Ishikawa (cell line): Measurements from ENCODE around the gene SCCPDH.

Source experiments
- CEBPB ChIP-seq: IDR thresholded peaks from 2 replicates; pipeline ENCODE4 v1.6.1; 2012
- CREB1 ChIP-seq: IDR thresholded peaks from 2 replicates; pipeline ENCODE4 v1.6.1; 2012; ENCODE audit warnings: low read depth
- EGR1 ChIP-seq: IDR thresholded peaks from 2 replicates; pipeline ENCODE4 v1.6.1; 2012
- EP300 ChIP-seq: IDR thresholded peaks from 2 replicates; pipeline ENCODE4 v1.6.1; 2012; ENCODE audit warnings: borderline replicate concordance
- FOXM1 ChIP-seq: IDR thresholded peaks from 2 replicates; pipeline ENCODE4 v1.6.1; 2012; ENCODE audit warnings: low read depth, borderline replicate concordance
- NFIC ChIP-seq: IDR thresholded peaks from 2 replicates; pipeline ENCODE4 v1.6.1; 2012
- RAD21 ChIP-seq: IDR thresholded peaks from 2 replicates; pipeline ENCODE4 v1.6.1; 2012; ENCODE audit warnings: low read depth
- TAF1 ChIP-seq: IDR thresholded peaks from 2 replicates; pipeline ENCODE4 v1.6.1; 2012; ENCODE audit warnings: low read depth, mild to moderate bottlenecking
- TCF12 ChIP-seq: IDR thresholded peaks from 2 replicates; pipeline ENCODE4 v1.6.1; 2012; ENCODE audit warnings: low read depth
- TEAD4 ChIP-seq: IDR thresholded peaks from 2 replicates; pipeline ENCODE4 v1.6.1; 2012
- YY1 ChIP-seq: IDR thresholded peaks from 2 replicates; pipeline ENCODE4 v1.6.1; 2012; ENCODE audit warnings: low read depth
- ZBTB7A ChIP-seq: IDR thresholded peaks from 2 replicates; pipeline ENCODE4 v1.6.1; 2012; ENCODE audit warnings: low read depth
- TF ChIP-seq, protein P1 (sequence below): IDR thresholded peaks from 2 replicates; pipeline ENCODE4 v1.6.1; 2012
- TF ChIP-seq, protein P2 (sequence below): IDR thresholded peaks from 2 replicates; pipeline ENCODE4 v1.6.1; 2012
- TF ChIP-seq, protein P3 (sequence below): IDR thresholded peaks from 2 replicates; pipeline ENCODE4 v1.6.1; 2012; ENCODE audit warnings: low read depth, mild to moderate bottlenecking

SCCPDH gene

DNA sequence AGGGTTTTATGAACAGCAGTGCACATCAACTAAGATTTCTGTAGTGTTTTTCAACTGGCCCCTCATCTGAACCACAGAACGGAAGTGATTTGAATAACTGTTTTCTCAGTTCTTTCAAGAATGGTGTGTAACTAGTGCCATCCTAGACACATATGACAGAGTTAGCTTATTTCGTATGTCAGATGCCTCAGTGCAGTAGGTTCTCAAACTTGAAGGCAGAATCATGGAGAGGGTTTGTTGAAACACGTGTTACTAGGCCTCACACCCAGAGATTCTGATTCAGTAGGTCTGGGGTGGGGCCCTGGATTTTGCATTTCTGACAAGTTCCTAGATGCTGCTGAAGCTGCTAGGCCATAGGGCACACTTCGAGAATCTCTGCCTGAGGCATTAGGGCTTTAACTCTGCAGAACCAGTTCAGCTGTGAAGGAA lies 49.0 kb downstream of the SCCPDH start:
- no peak for TF ChIP-seq FOXM1
- no peak for TF ChIP-seq EGR1
- TF ChIP-seq TEAD4: no peak
- TF ChIP-seq, protein P1, sequence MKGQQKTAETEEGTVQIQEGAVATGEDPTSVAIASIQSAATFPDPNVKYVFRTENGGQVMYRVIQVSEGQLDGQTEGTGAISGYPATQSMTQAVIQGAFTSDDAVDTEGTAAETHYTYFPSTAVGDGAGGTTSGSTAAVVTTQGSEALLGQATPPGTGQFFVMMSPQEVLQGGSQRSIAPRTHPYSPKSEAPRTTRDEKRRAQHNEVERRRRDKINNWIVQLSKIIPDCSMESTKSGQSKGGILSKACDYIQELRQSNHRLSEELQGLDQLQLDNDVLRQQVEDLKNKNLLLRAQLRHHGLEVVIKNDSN: no peak
- no peak for TF ChIP-seq RAD21
- no peak for TF ChIP-seq NFIC
- no peak for TF ChIP-seq YY1
- TF ChIP-seq, protein P2, sequence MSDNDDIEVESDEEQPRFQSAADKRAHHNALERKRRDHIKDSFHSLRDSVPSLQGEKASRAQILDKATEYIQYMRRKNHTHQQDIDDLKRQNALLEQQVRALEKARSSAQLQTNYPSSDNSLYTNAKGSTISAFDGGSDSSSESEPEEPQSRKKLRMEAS: no peak
- TF ChIP-seq TCF12: no peak
- no peak for TF ChIP-seq CREB1
- TF ChIP-seq TAF1: no peak
- no peak for TF ChIP-seq CEBPB

DNA sequence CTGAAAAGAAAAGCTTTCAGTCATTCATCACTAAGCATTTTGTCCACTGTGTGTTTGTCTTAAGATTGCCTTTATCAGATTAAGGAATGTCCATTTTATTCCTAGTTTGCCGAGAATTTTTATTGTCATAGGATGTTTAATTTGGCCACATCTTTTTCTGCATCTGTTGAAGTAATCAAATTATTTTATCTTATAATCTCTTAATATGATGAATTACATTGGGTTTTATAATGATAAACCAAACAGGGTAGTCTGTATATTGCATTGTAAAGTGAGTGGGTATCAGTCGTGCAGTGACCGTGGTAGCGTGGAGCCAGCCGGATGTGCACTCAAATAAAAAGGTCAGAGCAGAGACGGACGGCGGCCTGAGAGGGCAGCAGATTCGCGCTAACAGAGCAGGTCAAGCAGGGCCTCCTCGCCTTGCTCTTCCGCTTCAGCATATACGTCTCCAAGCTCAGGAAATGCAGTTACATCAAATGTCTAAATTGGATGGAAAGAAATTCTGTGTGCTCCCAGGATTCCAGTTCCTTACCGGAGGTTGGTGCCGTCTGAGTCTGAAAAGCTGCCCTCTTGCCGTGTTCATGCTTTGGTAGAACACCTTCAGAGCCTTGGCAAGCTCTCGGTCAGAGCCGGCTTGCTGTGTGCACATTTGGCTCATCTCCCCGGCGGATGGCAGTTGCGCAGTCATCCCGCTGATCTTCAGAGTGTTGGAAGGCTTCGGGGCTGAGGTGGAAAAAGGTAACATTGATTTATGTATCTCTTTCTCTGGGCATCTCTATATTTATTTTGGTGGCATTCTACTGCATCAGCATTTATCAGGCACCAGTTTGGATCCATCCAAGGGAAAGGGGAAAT lies 51.5 kb downstream of the SCCPDH start:
- TF ChIP-seq CEBPB: no peak
- no peak for TF ChIP-seq YY1

- TF ChIP-seq CREB1 (no peak), CEBPB (no peak)
Observed at GRCh38 chr1:246776923-246777322, 52.7 kb downstream of the SCCPDH start.

- no peak for TF ChIP-seq YY1
Observed at GRCh38 chr1:246778663-246779062, 54.5 kb downstream of the SCCPDH start.

DNA sequence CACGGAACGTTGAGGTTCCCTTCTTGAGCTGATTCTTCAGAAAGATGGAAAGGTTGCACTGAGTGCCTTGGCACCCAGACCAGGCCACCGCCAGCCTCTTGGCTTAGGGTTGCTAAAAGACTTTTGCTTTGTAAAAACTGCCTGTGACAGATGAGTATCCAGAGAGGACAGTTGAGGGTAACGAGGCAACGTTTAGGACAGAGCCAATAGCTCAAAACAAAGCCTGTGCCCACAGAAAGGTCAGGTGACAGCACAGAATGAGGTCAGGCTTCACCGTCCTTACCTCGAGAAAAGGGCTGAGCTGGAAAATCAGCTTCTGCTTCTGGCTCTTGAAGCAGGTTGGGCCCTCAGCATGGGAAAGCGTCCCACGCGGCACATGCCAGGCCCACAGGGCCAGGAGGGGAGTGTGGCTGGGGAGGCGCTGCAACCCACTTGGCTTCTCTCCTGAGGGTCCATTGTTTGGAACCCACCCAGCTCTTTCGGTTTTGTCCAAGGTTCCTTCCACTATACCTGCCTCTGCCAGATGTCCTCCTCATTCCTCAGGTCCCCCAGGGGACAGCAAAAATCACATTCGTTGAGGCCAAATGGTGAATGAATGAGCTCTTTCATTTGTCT lies 55.5 kb downstream of the SCCPDH start:
- TF ChIP-seq TAF1: no peak
- no peak for TF ChIP-seq FOXM1
- TF ChIP-seq CEBPB: no peak
- TF ChIP-seq EGR1: no peak
- TF ChIP-seq TEAD4: no peak
- TF ChIP-seq NFIC: no peak
- no peak for TF ChIP-seq YY1
- TF ChIP-seq, protein P1: no peak
- TF ChIP-seq, protein P3, sequence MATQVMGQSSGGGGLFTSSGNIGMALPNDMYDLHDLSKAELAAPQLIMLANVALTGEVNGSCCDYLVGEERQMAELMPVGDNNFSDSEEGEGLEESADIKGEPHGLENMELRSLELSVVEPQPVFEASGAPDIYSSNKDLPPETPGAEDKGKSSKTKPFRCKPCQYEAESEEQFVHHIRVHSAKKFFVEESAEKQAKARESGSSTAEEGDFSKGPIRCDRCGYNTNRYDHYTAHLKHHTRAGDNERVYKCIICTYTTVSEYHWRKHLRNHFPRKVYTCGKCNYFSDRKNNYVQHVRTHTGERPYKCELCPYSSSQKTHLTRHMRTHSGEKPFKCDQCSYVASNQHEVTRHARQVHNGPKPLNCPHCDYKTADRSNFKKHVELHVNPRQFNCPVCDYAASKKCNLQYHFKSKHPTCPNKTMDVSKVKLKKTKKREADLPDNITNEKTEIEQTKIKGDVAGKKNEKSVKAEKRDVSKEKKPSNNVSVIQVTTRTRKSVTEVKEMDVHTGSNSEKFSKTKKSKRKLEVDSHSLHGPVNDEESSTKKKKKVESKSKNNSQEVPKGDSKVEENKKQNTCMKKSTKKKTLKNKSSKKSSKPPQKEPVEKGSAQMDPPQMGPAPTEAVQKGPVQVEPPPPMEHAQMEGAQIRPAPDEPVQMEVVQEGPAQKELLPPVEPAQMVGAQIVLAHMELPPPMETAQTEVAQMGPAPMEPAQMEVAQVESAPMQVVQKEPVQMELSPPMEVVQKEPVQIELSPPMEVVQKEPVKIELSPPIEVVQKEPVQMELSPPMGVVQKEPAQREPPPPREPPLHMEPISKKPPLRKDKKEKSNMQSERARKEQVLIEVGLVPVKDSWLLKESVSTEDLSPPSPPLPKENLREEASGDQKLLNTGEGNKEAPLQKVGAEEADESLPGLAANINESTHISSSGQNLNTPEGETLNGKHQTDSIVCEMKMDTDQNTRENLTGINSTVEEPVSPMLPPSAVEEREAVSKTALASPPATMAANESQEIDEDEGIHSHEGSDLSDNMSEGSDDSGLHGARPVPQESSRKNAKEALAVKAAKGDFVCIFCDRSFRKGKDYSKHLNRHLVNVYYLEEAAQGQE: no peak
- TF ChIP-seq RAD21: no peak
- no peak for TF ChIP-seq TCF12
- no peak for TF ChIP-seq CREB1
- TF ChIP-seq ZBTB7A: no peak
- TF ChIP-seq, protein P2: no peak
- no peak for TF ChIP-seq EP300

GRCh38 chr1:246780264-246780663 lies 56.1 kb downstream of the SCCPDH start:
- TF ChIP-seq CEBPB (no peak), YY1 (no peak), RAD21 (no peak), ZBTB7A (no peak), TCF12 (no peak), TEAD4 (no peak), CREB1 (no peak), EP300 (no peak), NFIC (no peak), TAF1 (no peak), FOXM1 (no peak), EGR1 (no peak)
- TF ChIP-seq, protein P3: no peak
- TF ChIP-seq, protein P1: no peak
- TF ChIP-seq, protein P2: no peak
